ENCODE data around the gene CDK5RAP2.

DNA sequence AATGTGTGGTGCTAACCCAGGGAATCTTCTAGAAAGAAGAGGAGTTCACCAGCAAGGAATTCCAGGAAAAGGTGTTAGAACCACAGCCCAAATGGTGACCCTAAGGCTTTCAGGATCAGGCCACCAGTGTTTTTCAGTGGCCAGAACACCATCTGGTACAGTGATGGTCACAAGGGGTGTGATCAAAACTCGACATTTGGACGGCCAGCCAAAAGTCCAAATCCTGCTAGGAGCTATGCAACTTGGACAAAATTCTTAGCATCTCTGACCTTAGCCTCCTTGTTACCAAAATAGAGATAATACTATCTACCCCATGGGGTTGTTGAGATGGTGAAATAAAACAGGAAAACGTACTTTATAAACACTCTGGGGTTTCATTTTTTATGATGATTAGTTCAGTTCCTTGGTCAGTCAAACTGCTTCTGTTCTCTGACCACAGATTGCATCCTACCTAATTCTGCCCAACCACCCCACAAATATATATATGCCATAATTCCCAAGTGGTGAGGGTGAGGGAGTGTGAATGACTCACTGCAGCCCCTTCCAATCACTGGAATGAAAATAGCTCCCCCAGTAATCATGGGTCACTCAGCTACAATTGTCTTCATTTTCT, 210.3 kb downstream of the CDK5RAP2 start:
- TF ChIP-seq CTCF (tag by site-specific recombination; IDR thresholded peaks at IDR 0.05), result no peak
- no peak for TF ChIP-seq ZNF23 (tag by site-specific recombination; IDR thresholded peaks at IDR 0.05; ENCODE audit: borderline replicate concordance)
- TF ChIP-seq ZNF311 (tag by site-specific recombination; IDR thresholded peaks at IDR 0.05; ENCODE audit: borderline replicate concordance), result no peak
- TF ChIP-seq, protein P1, sequence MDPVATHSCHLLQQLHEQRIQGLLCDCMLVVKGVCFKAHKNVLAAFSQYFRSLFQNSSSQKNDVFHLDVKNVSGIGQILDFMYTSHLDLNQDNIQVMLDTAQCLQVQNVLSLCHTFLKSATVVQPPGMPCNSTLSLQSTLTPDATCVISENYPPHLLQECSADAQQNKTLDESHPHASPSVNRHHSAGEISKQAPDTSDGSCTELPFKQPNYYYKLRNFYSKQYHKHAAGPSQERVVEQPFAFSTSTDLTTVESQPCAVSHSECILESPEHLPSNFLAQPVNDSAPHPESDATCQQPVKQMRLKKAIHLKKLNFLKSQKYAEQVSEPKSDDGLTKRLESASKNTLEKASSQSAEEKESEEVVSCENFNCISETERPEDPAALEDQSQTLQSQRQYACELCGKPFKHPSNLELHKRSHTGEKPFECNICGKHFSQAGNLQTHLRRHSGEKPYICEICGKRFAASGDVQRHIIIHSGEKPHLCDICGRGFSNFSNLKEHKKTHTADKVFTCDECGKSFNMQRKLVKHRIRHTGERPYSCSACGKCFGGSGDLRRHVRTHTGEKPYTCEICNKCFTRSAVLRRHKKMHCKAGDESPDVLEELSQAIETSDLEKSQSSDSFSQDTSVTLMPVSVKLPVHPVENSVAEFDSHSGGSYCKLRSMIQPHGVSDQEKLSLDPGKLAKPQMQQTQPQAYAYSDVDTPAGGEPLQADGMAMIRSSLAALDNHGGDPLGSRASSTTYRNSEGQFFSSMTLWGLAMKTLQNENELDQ (tag by site-specific recombination; IDR thresholded peaks at IDR 0.05; ENCODE audit: low read depth), result no peak
- TF ChIP-seq ZBTB8A (tag by site-specific recombination; IDR thresholded peaks at IDR 0.05), result no peak
- no peak for TF ChIP-seq ZNF138 (tag by site-specific recombination; IDR thresholded peaks at IDR 0.05; ENCODE audit: borderline replicate concordance)
- no peak for TF ChIP-seq GLI4 (tag by site-specific recombination; IDR thresholded peaks at IDR 0.05)
- no peak for TF ChIP-seq ZNF350 (tag by site-specific recombination; IDR thresholded peaks at IDR 0.05)
- no peak for TF ChIP-seq MYNN (tag by site-specific recombination; IDR thresholded peaks at IDR 0.05; ENCODE audit: borderline replicate concordance)
- no peak for TF ChIP-seq YY1 (tag by site-specific recombination; IDR thresholded peaks at IDR 0.05)
- TF ChIP-seq MEIS1 (CRISPR knock-in tag; IDR thresholded peaks at IDR 0.05; ENCODE audit: borderline replicate concordance), result no peak
- no peak for TF ChIP-seq ZNF529 (tag by site-specific recombination; IDR thresholded peaks at IDR 0.05; ENCODE audit: insufficient replicate concordance)
- TF ChIP-seq, protein P2, sequence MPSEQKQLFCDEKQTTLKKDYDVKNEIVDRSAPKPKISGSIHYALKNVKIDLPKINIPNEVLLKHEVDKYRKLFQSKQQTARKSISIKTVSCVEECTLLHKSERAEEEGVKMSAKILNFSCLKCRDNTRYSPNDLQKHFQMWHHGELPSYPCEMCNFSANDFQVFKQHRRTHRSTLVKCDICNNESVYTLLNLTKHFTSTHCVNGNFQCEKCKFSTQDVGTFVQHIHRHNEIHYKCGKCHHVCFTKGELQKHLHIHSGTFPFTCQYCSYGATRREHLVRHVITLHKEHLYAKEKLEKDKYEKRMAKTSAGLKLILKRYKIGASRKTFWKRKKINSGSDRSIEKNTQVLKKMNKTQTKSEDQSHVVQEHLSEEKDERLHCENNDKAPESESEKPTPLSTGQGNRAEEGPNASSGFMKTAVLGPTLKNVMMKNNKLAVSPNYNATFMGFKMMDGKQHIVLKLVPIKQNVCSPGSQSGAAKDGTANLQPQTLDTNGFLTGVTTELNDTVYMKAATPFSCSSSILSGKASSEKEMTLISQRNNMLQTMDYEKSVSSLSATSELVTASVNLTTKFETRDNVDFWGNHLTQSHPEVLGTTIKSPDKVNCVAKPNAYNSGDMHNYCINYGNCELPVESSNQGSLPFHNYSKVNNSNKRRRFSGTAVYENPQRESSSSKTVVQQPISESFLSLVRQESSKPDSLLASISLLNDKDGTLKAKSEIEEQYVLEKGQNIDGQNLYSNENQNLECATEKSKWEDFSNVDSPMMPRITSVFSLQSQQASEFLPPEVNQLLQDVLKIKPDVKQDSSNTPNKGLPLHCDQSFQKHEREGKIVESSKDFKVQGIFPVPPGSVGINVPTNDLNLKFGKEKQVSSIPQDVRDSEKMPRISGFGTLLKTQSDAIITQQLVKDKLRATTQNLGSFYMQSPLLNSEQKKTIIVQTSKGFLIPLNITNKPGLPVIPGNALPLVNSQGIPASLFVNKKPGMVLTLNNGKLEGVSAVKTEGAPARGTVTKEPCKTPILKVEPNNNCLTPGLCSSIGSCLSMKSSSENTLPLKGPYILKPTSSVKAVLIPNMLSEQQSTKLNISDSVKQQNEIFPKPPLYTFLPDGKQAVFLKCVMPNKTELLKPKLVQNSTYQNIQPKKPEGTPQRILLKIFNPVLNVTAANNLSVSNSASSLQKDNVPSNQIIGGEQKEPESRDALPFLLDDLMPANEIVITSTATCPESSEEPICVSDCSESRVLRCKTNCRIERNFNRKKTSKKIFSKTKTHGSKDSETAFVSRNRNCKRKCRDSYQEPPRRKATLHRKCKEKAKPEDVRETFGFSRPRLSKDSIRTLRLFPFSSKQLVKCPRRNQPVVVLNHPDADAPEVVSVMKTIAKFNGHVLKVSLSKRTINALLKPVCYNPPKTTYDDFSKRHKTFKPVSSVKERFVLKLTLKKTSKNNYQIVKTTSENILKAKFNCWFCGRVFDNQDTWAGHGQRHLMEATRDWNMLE (tag by site-specific recombination; conservative IDR thresholded peaks at IDR 0.05; ENCODE audit: low read depth), result no peak
